ENCODE measurements around the gene STK39.

The STK39 gene

GRCh38 chr2:168181825-168182224, 65.6 kb downstream of the STK39 start:
- no peak for DNase-seq

- no peak for DNase-seq
Observed at GRCh38 chr2:168180914-168181313, 66.5 kb downstream of the STK39 start.

GRCh38 chr2:168180483-168180882, 66.9 kb downstream of the STK39 start:
- DNase-seq, result no peak

- DNase-seq, result no peak
Observed at GRCh38 chr2:168179592-168179991, 67.8 kb downstream of the STK39 start.

GRCh38 chr2:168178520-168179324, 68.7 kb downstream of the STK39 start:
- no peak for DNase-seq

- no peak for DNase-seq
Observed at GRCh38 chr2:168176402-168176801, 71.0 kb downstream of the STK39 start.

GRCh38 chr2:168175469-168175868, 71.9 kb downstream of the STK39 start:
- DNase-seq, result no peak

GRCh38 chr2:168174756-168175155, 72.6 kb downstream of the STK39 start:
- DNase-seq, result no peak

- DNase-seq, result no peak
Observed at GRCh38 chr2:168172071-168172470, 75.3 kb downstream of the STK39 start.

- DNase-seq, result no peak
Observed at GRCh38 chr2:168171059-168171762, 76.2 kb downstream of the STK39 start.

GRCh38 chr2:168169097-168169745, 78.2 kb downstream of the STK39 start:
- DNase-seq, result no peak

GRCh38 chr2:168167511-168168263, 79.7 kb downstream of the STK39 start:
- DNase-seq, result no peak

- DNase-seq, result no peak
Observed at GRCh38 chr2:168166902-168167510, 80.4 kb downstream of the STK39 start.

- no peak for DNase-seq
Observed at GRCh38 chr2:168165985-168166901, 81.2 kb downstream of the STK39 start.

- DNase-seq, result no peak
Observed at GRCh38 chr2:168165397-168165796, 82.0 kb downstream of the STK39 start.

- no peak for DNase-seq
Observed at GRCh38 chr2:168160897-168161296, 86.5 kb downstream of the STK39 start.

GRCh38 chr2:168159754-168160585, 87.4 kb downstream of the STK39 start:
- no peak for DNase-seq

- no peak for DNase-seq
Observed at GRCh38 chr2:168158586-168158985, 88.8 kb downstream of the STK39 start.

GRCh38 chr2:168157926-168158325, 89.5 kb downstream of the STK39 start:
- DNase-seq, result no peak

- DNase-seq, result no peak
Observed at GRCh38 chr2:168157070-168157469, 90.3 kb downstream of the STK39 start.

- no peak for DNase-seq
Observed at GRCh38 chr2:168156661-168157060, 90.7 kb downstream of the STK39 start.
